OCI-LY7 (cell line): Measurements from ENCODE around the gene MACO1.

Experiments used
- CTCF ChIP-seq: fragments of 200-600 bp; sonication (generic); conservative IDR thresholded peaks from 2 replicates; pipeline ENCODE4 v1.5.1; 2014; ENCODE audit warnings: mild to moderate bottlenecking, antibody characterized with exemption, low read length, moderate library complexity, mixed read lengths
- EZH2phosphoT487 ChIP-seq: fragments of 200-600 bp; sonication (generic); IDR thresholded peaks from 2 replicates; pipeline ENCODE4 v1.6.1; 2018; ENCODE audit warnings: low read depth, borderline replicate concordance, mild to moderate bottlenecking, mixed run types, antibody characterized with exemption, low read length, moderate library complexity, mixed read lengths

GRCh38 chr1:25460020-25460419 is 29.3 kb downstream of the MACO1 start:
- TF ChIP-seq CTCF (no peak), EZH2phosphoT487 (no peak)
